GM12878 (cell line): ENCODE results near the gene ASPG. TPM values are rescaled to one million over a fixed set of nuclear protein-coding genes. Genes with fewer than 3 reads are reported as not detected.

ENCODE experiments used
- ATAC-seq: fragments of 200-7000 bp; cut with Tn5 transposase; 3 replicates; pipeline ENCODE4 v1.9.1; 2020; ENCODE audit warnings: mild to moderate bottlenecking, moderate library complexity
- BruUV-seq: library from RNA; stranded (reverse); fragments of 400-500 nt; replicated peaks from 2 replicates; lab custom pipeline; 2021; lab: Mats Ljungman, UMichigan
- CTCF ChIA-PET: fragments of 300-600 bp; sonication (Branson Sonifier 250); formaldehyde crosslinking; extraction: SDS; loops from one replicate; lab custom pipeline; 2021; ENCODE audit warnings: inconsistent platforms; lab: Yijun Ruan, JAX
- POLR2A ChIA-PET: fragments of 350-600 bp; formaldehyde crosslinking; extraction: SDS; loops from one replicate; lab custom pipeline; 2021; ENCODE audit warnings: inconsistent platforms; lab: Charles Lee
- RAD21 ChIA-PET: fragments of 300-600 bp; sonication (Branson Sonifier 250); formaldehyde crosslinking; loops from one replicate; lab custom pipeline; 2023; ENCODE audit warnings: antibody characterized with exemption; ENCODE audit not compliant: unreplicated experiment; lab: Charles Lee
- SMC1A ChIA-PET: fragments of 300-600 bp; sonication (Branson Sonifier 250); formaldehyde crosslinking; loops from one replicate; lab custom pipeline; 2023; ENCODE audit not compliant: unreplicated experiment, uncharacterized antibody; lab: Charles Lee
- DNase-seq: peaks from one replicate; pipeline ENCODE4 v3.0.0-alpha.2; 2011; ENCODE audit warnings: low read depth, low spot score
- FAIRE-seq: peaks from 3 replicates; lab custom pipeline; 2011; peaks lifted over from hg19 to GRCh38; lab: Jason Lieb, UNC
- H2AFZ ChIP-seq: 2 replicates; pipeline ENCODE4 v1.6.0; 2011; ENCODE audit warnings: low read depth, low read length, control low read depth; ENCODE audit not compliant: control insufficient read depth
- H3K27ac ChIP-seq: 2 replicates; pipeline ENCODE4 v1.5.1; 2011; ENCODE audit warnings: control low read depth; ENCODE audit not compliant: control insufficient read depth, insufficient read depth
- H3K27me3 ChIP-seq, 2 experiments: replicated peaks in 1 of 2; 2 replicates each; pipeline versions ENCODE4 v1.6.0 to v1.6.1; 2011; ENCODE audit warnings: low read length in 1 of 2; ENCODE audit not compliant: control insufficient read depth in 2 of 2, insufficient read depth in 2 of 2
- H3K36me3 ChIP-seq, 2 experiments: 2 replicates each; pipeline ENCODE4 v1.5.1; 2011; ENCODE audit warnings: low read length in 1 of 2; ENCODE audit not compliant: control insufficient read depth in 2 of 2, insufficient read depth in 2 of 2
- H3K4me1 ChIP-seq: 2 replicates; pipeline ENCODE4 v1.6.1; 2011; ENCODE audit warnings: mild to moderate bottlenecking, low read length, moderate library complexity, mixed read lengths; ENCODE audit not compliant: control insufficient read depth, insufficient read depth
- H3K4me2 ChIP-seq: 2 replicates; pipeline ENCODE4 v1.6.0; 2011; ENCODE audit warnings: control low read depth; ENCODE audit not compliant: control insufficient read depth, insufficient read depth
- H3K4me3 ChIP-seq: fragments of 200-600 bp; sonication (generic); 2 replicates; pipeline ENCODE4 v1.5.1; 2016
- H3K79me2 ChIP-seq: 2 replicates; pipeline ENCODE4 v1.6.0; 2011; ENCODE audit warnings: low read length; ENCODE audit not compliant: control insufficient read depth, insufficient read depth
- H3K9ac ChIP-seq: 2 replicates; pipeline ENCODE4 v1.8.0; 2011; ENCODE audit warnings: low read length, control low read depth, mixed read lengths; ENCODE audit not compliant: control insufficient read depth, insufficient read depth
- H3K9me3 ChIP-seq: replicated peaks from 3 replicates; pipeline ENCODE4 v1.5.1; 2011; ENCODE audit warnings: mild to moderate bottlenecking, low read length; ENCODE audit not compliant: control insufficient read depth, insufficient read depth
- H4K20me1 ChIP-seq: 2 replicates; pipeline ENCODE4 v1.6.0; 2011; ENCODE audit not compliant: control insufficient read depth, insufficient read depth
- E2F4 ChIP-seq: IDR thresholded peaks from 2 replicates; pipeline ENCODE4 v1.6.1; 2012; ENCODE audit warnings: low read depth, low read length, improper control_type of control experiment
- HDAC2 ChIP-seq: fragments of 200-600 bp; sonication (generic); IDR thresholded peaks from 2 replicates; pipeline ENCODE4 v1.6.1; 2017
- HDGF ChIP-seq: fragments of 450-650 bp; IDR thresholded peaks from 2 replicates; pipeline ENCODE4 v1.6.1; 2016; ENCODE audit warnings: antibody characterized with exemption
- MYC ChIP-seq: IDR thresholded peaks from 2 replicates; pipeline ENCODE4 v1.6.1; 2011; ENCODE audit warnings: mild to moderate bottlenecking, low read length, moderate library complexity, inconsistent platforms; ENCODE audit not compliant: insufficient read depth, insufficient replicate concordance, insufficient read length, severe bottlenecking
- POLR2AphosphoS2 ChIP-seq: IDR thresholded peaks from 2 replicates; pipeline ENCODE4 v1.6.1; 2011; ENCODE audit warnings: low read depth, mild to moderate bottlenecking, low read length, improper control_type of control experiment, moderate library complexity
- RAD21 ChIP-seq: IDR thresholded peaks from 2 replicates; pipeline ENCODE4 v1.6.1; 2011; ENCODE audit warnings: mild to moderate bottlenecking, low read depth, low read length, moderate library complexity; ENCODE audit not compliant: insufficient read depth
- RAD51 ChIP-seq: fragments of 450-650 bp; IDR thresholded peaks from 2 replicates; pipeline ENCODE4 v1.6.1; 2016; ENCODE audit warnings: moderate library complexity, mild to moderate bottlenecking, inconsistent platforms
- SPI1 ChIP-seq: IDR thresholded peaks from 2 replicates; pipeline ENCODE4 v1.6.1; 2011; ENCODE audit warnings: low read depth, mild to moderate bottlenecking, low read length, moderate library complexity, borderline replicate concordance; ENCODE audit not compliant: insufficient read depth
- TCF7 ChIP-seq: IDR thresholded peaks from 2 replicates; pipeline ENCODE4 v1.6.1; 2014; ENCODE audit warnings: antibody characterized with exemption, borderline replicate concordance
- ZNF274 ChIP-seq: IDR thresholded peaks from one replicate; pipeline ENCODE4 v1.8.0; 2011; ENCODE audit not compliant: insufficient read length, insufficient read depth
- ZSCAN29 ChIP-seq: fragments of 450-650 bp; IDR thresholded peaks from 2 replicates; pipeline ENCODE4 v1.6.1; 2017; ENCODE audit warnings: mild to moderate bottlenecking, moderate library complexity
- WGBS: methylation state at CpG from one replicate; pipeline ENCODE4 v1.1.6; 2016; ENCODE audit warnings: low lambda C conversion rate; ENCODE audit not compliant: insufficient replicate concordance, insufficient coverage; ENCODE audit errors: missing lambda C conversion rate; 5-methylcytosine and 5-hydroxymethylcytosine counted together
- in situ Hi-C: fragments of 300-500 bp; cut with MboI; formaldehyde crosslinking; loops from 9 replicates; pipeline ENCODE4 v1.14.3; 2018; ENCODE audit warnings: mixed read lengths
- intact Hi-C: fragments of 100-400 bp; cut with micrococcal nuclease; formaldehyde crosslinking; loops from one replicate; pipeline ENCODE4 v1.14.2; 2022; ENCODE audit not compliant: unreplicated experiment
- polyA plus RNA-seq, 11 experiments: library from polyadenylated mRNA; depleted of rRNA in 4 of 11; unstranded in 6 of 11; stranded (reverse) in 5 of 11; fragments of >200 nt; fragmentation: Nextera tagmentation in 4 of 11; fragmentation: Illumina TruSeq in 1 of 11; extraction: Ambion mirVana in 4 of 11; extraction: Trizol in 1 of 11; gene quantifications; 1 replicate in 1 of 11; 2 replicates in 10 of 11; pipeline versions ENCODE4 v1.2.1 to v1.2.3, GENCODE V29; 2011 to 2016; ENCODE audit warnings: inconsistent platforms in 2 of 11, missing spikeins in 2 of 11, low read depth in 1 of 11
- total RNA-seq, 4 experiments: library from RNA; depleted of rRNA in 3 of 4; stranded (reverse); fragments of >200 nt in 3 of 4; fragmentation: Illumina TruSeq in 1 of 4; extraction: Trizol in 1 of 4; gene quantifications; 2 replicates each; pipeline versions ENCODE4 v1.2.1 to v1.2.3, GENCODE V29; 2013 to 2021

Gene ASPG
- total and polyA plus RNA-seq, 10 of the 15 experiments (the other 5 are each of a cell fraction or from before 2014, with no cell fraction given): not detected

- TF ChIP-seq TCF7: no peak
Observed at GRCh38 chr14:104091927-104092771, 6.6 kb downstream of the ASPG start (continued).

GRCh38 chr14:104092931-104093365 is 7.4 kb downstream of the ASPG start:
- POLR2A ChIA-PET: no interaction called here
- Histone ChIP-seq H2AFZ (no peak overlapping the region), H3K36me3 (no peaks in the 10 kb centered on the region), H4K20me1 (no peaks in the 10 kb centered on the region), H3K4me2 (no peak overlapping the region)
- SMC1A ChIA-PET: interaction anchor here (1.2 kb wide), 1 partner anchor 471 kb away, joined by 3 read pairs; no protein-coding TSS in a partner anchor
- in situ Hi-C loops: no loop called here
- intact Hi-C loops: loop anchor here (5.0 kb wide), 1 partner anchor 549 kb away; no protein-coding TSS in a partner anchor
- RAD21 ChIA-PET: interaction anchor here (1.4 kb wide), 1 partner anchor 472 kb away, joined by 3 read pairs; no protein-coding TSS in a partner anchor
- TF ChIP-seq RAD51: no peak
- no peak for TF ChIP-seq SPI1
- no peak for TF ChIP-seq HDGF
- TF ChIP-seq RAD21: no peak
- TF ChIP-seq ZNF274: no peak
- TF ChIP-seq MYC: no peak
- no peak for TF ChIP-seq POLR2AphosphoS2
- no peak for TF ChIP-seq ZSCAN29
- no peak for TF ChIP-seq E2F4
- TF ChIP-seq HDAC2: no peak
- TF ChIP-seq, all 136 proteins: peak for 0
- Histone ChIP-seq H3K27ac (no peak overlapping the region), H3K79me2 (no peaks in the 10 kb centered on the region), H3K9me3 (no peaks in the 10 kb centered on the region), H3K4me1 (no peaks in the 10 kb centered on the region), H3K9ac (no peak overlapping the region), H3K27me3 (no peaks in the 10 kb centered on the region), H3K4me3 (no peak overlapping the region)
- ATAC-seq (no peak), FAIRE-seq (no peak), DNase-seq (no peak)
- CTCF ChIA-PET: interaction anchor here (0.7 kb wide), 1 partner anchor 547 kb away, joined by 3 read pairs; no protein-coding TSS in a partner anchor
- 46% methylated on average over 11 of the region's 11 CpGs for WGBS
- BruUV-seq: no TSS peak
